ENCODE results near the gene ANKRD16.
"Not testable (repeated sequence)": the region's sequence is repeated elsewhere in the genome, so short reads cannot be mapped to it uniquely, and the experiment has no call there.

Gene ANKRD16

GRCh38 chr10:5841965-5842364 lies 47.7 kb downstream of the ANKRD16 start:
- H3K27ac ChIP-seq = no peak overlapping the region

GRCh38 chr10:5840314-5841307 lies 49.1 kb downstream of the ANKRD16 start:
- no peak for TF ChIP-seq CTCF (IDR thresholded peaks at IDR 0.05)
- TF ChIP-seq ZFX (IDR thresholded peaks at IDR 0.05; ENCODE audit: borderline replicate concordance) = no peak
- H3K27ac ChIP-seq = no peak overlapping the region

More at GRCh38 chr10:5841965-5842364, 47.7 kb downstream of the ANKRD16 start:
- no peak for TF ChIP-seq ZFX (IDR thresholded peaks at IDR 0.05; ENCODE audit: borderline replicate concordance)
- TF ChIP-seq CTCF (IDR thresholded peaks at IDR 0.05) = no peak

- H3K27ac ChIP-seq = not testable (repeated sequence)
These were observed 53.5 kb downstream of the ANKRD16 start for GRCh38 chr10:5836181-5836580.

- TF ChIP-seq CTCF (IDR thresholded peaks at IDR 0.05) (no peak), ZFX (IDR thresholded peaks at IDR 0.05; ENCODE audit: borderline replicate concordance) (no peak)
- no peak overlapping the region for H3K27ac ChIP-seq
These were observed 54.1 kb downstream of the ANKRD16 start for GRCh38 chr10:5835446-5836095.

GRCh38 chr10:5833814-5834213 lies 55.9 kb downstream of the ANKRD16 start:
- TF ChIP-seq CTCF (IDR thresholded peaks at IDR 0.05) (no peak), ZFX (IDR thresholded peaks at IDR 0.05; ENCODE audit: borderline replicate concordance) (no peak)
- H3K27ac ChIP-seq = no peak overlapping the region

- no peak for TF ChIP-seq CTCF (IDR thresholded peaks at IDR 0.05)
- no peak for TF ChIP-seq ZFX (IDR thresholded peaks at IDR 0.05; ENCODE audit: borderline replicate concordance)
- no peak overlapping the region for H3K27ac ChIP-seq
These were observed 56.7 kb downstream of the ANKRD16 start for GRCh38 chr10:5832946-5833345.

- no peak overlapping the region for H3K27ac ChIP-seq
- no peak for TF ChIP-seq CTCF (IDR thresholded peaks at IDR 0.05)
These were observed 58.3 kb downstream of the ANKRD16 start for GRCh38 chr10:5831446-5831782.
